Measurements from ENCODE around the gene TIE1. TPM values are rescaled to one million over a fixed set of nuclear protein-coding genes. Genes with fewer than 3 reads are reported as not detected.

The TIE1 gene
- total RNA-seq, 1 experiment from 2014 or later: 1.2 TPM

DNA sequence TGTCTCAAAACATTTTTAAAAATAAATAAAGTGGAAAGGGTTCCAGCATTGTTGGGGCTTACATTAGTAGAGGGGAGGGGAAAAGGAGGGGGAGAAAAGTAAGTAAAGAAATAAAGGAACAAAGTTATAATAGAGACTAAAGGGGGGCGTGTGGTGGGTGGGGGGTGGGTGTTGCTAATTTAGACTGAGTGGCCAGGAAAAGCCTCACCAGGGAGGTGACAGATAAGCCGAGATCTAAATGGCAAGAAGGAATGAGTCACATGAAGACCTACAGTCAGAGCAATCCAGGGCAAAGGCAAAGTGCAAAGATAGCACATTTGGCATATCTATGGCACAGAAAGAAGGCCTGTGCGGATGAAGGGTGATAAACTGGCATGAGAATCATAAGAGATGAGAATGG, 44.3 kb downstream of the TIE1 start:
- Histone ChIP-seq H3K23me2 (ENCODE audit: insufficient read length, low read depth, low read length, poor library complexity, severe bottlenecking) (peaks cover 10% of the 10 kb centered on the region), H3K79me2 (ENCODE audit: insufficient read depth, low read length) (no peaks in the 10 kb centered on the region), H3K56ac (ENCODE audit: insufficient read length, low read depth, low read length) (no peak overlapping the region), H4K91ac (ENCODE audit: insufficient read length, low read depth, low read length) (no peak overlapping the region), H3T11ph (ENCODE audit: low read length) (no peak overlapping the region), H2BK5ac (ENCODE audit: insufficient read length, low read length) (no peak overlapping the region), H3K4ac (ENCODE audit: low read depth, low read length) (no peak overlapping the region), H2BK120ac (ENCODE audit: low read depth, low read length, poor library complexity, severe bottlenecking) (no peak overlapping the region), H3K23ac (ENCODE audit: insufficient read length, low read depth, low read length) (no peak overlapping the region), H3K4me1 (ENCODE audit: insufficient read depth, low read length) (peaks cover under 1% of the 10 kb centered on the region), H3K79me1 (ENCODE audit: insufficient read depth, low read depth, low read length, poor library complexity, severe bottlenecking) (no peaks in the 10 kb centered on the region), H2AK5ac (ENCODE audit: insufficient read length, low read length) (no peak overlapping the region), H3K27ac (ENCODE audit: insufficient read length, low read depth, low read length) (no peak overlapping the region), H4K20me1 (ENCODE audit: control insufficient read depth, insufficient read depth, insufficient read length) (no peaks in the 10 kb centered on the region), H2BK15ac (ENCODE audit: low read depth, low read length) (no peak overlapping the region), H3K9ac (ENCODE audit: extremely low read depth, insufficient read length, low read length) (no peak overlapping the region), H3K14ac (ENCODE audit: insufficient read depth, low read length) (no peak overlapping the region), H3K9me3 (ENCODE audit: control insufficient read depth, low read depth, low read length) (no peaks in the 10 kb centered on the region), H2AFZ (ENCODE audit: low read length) (no peak overlapping the region), H3K4me2 (ENCODE audit: insufficient read depth, insufficient read length, low read length) (no peak overlapping the region), H3K18ac (ENCODE audit: insufficient read length, low read depth, low read length) (no peak overlapping the region), H3K27me3 (ENCODE audit: insufficient read depth, low read length) (peaks cover 4% of the 10 kb centered on the region), H4K5ac (ENCODE audit: insufficient read length, low read depth, low read length) (no peak overlapping the region), H2BK12ac (ENCODE audit: insufficient read length, low read depth, low read length) (no peak overlapping the region), H2BK20ac (ENCODE audit: low read depth, low read length, poor library complexity, severe bottlenecking) (no peak overlapping the region), H4K8ac (replicated peaks; ENCODE audit: insufficient read length, low read depth, low read length) (no peak overlapping the region)
- no CpG with 5 or more reads among the region's 3 CpGs for WGBS (ENCODE audit: extremely low coverage, insufficient read length, low lambda C conversion rate)
- Mint-ChIP-seq H3K4me1 (peaks cover 32 to 40% of the 10 kb centered on the region in 2 experiments), H3K9me3 (no peaks in the 10 kb centered on the region), H3K27me3 (ENCODE audit: low read depth) (peaks cover 24% of the 10 kb centered on the region), H3K27ac (no peak overlapping the region), H3K4me3 (no peak overlapping the region), H3K36me3 (ENCODE audit: insufficient read depth in 1 of 3, low read depth in 3 of 3) (no peaks in the 10 kb centered on the region)
- TF ChIP-seq, protein P1, sequence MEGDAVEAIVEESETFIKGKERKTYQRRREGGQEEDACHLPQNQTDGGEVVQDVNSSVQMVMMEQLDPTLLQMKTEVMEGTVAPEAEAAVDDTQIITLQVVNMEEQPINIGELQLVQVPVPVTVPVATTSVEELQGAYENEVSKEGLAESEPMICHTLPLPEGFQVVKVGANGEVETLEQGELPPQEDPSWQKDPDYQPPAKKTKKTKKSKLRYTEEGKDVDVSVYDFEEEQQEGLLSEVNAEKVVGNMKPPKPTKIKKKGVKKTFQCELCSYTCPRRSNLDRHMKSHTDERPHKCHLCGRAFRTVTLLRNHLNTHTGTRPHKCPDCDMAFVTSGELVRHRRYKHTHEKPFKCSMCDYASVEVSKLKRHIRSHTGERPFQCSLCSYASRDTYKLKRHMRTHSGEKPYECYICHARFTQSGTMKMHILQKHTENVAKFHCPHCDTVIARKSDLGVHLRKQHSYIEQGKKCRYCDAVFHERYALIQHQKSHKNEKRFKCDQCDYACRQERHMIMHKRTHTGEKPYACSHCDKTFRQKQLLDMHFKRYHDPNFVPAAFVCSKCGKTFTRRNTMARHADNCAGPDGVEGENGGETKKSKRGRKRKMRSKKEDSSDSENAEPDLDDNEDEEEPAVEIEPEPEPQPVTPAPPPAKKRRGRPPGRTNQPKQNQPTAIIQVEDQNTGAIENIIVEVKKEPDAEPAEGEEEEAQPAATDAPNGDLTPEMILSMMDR (conservative IDR thresholded peaks at IDR 0.05): no peak
- no peak for DNase-seq
